HEK293T (cell line): Measurements from ENCODE around the gene PARK7.

Experiments
- ARNT ChIP-seq: fragments of 450-650 bp; IDR thresholded peaks from 2 replicates; pipeline ENCODE4 v1.6.1; 2017; ENCODE audit warnings: mild to moderate bottlenecking
- BHLHE40 ChIP-seq: fragments of 450-650 bp; IDR thresholded peaks from 2 replicates; pipeline ENCODE4 v1.6.1; 2016; ENCODE audit warnings: mild to moderate bottlenecking, moderate library complexity, borderline replicate concordance
- CTBP1 ChIP-seq: fragments of 450-650 bp; IDR thresholded peaks from 2 replicates; pipeline ENCODE4 v1.6.1; 2016; ENCODE audit warnings: borderline replicate concordance
- ELF4 ChIP-seq: fragments of 450-650 bp; IDR thresholded peaks from 2 replicates; pipeline ENCODE4 v1.6.1; 2017; ENCODE audit warnings: antibody characterized with exemption
- FOXM1 ChIP-seq: fragments of 450-650 bp; IDR thresholded peaks from 2 replicates; pipeline ENCODE4 v1.6.1; 2017; ENCODE audit warnings: mild to moderate bottlenecking, borderline replicate concordance
- LEF1 ChIP-seq: fragments of 450-650 bp; IDR thresholded peaks from 2 replicates; pipeline ENCODE4 v1.6.1; 2017; ENCODE audit warnings: mild to moderate bottlenecking, borderline replicate concordance
- NFRKB ChIP-seq: fragments of 450-650 bp; IDR thresholded peaks from 2 replicates; pipeline ENCODE4 v1.6.1; 2016; ENCODE audit warnings: mild to moderate bottlenecking, moderate library complexity
- SP1 ChIP-seq: fragments of 450-650 bp; IDR thresholded peaks from 2 replicates; pipeline ENCODE4 v1.6.1; 2017
- SUZ12 ChIP-seq: fragments of 450-650 bp; IDR thresholded peaks from 2 replicates; pipeline ENCODE4 v1.6.1; 2016; ENCODE audit warnings: mild to moderate bottlenecking
- TARDBP ChIP-seq: fragments of 450-650 bp; IDR thresholded peaks from 2 replicates; pipeline ENCODE4 v1.6.1; 2016
- TF ChIP-seq, protein P1 (sequence below): fragments of 450-650 bp; IDR thresholded peaks from 2 replicates; pipeline ENCODE4 v1.6.1; 2016

GRCh38 chr1:7995437-7995836 is 33.9 kb downstream of the PARK7 start:
- TF ChIP-seq, protein P1, sequence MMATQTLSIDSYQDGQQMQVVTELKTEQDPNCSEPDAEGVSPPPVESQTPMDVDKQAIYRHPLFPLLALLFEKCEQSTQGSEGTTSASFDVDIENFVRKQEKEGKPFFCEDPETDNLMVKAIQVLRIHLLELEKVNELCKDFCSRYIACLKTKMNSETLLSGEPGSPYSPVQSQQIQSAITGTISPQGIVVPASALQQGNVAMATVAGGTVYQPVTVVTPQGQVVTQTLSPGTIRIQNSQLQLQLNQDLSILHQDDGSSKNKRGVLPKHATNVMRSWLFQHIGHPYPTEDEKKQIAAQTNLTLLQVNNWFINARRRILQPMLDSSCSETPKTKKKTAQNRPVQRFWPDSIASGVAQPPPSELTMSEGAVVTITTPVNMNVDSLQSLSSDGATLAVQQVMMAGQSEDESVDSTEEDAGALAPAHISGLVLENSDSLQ, result no peak
- TF ChIP-seq FOXM1 (no peak), SUZ12 (no peak), SP1 (no peak), ELF4 (no peak), BHLHE40 (no peak), LEF1 (no peak), TARDBP (no peak), ARNT (no peak), CTBP1 (no peak), NFRKB (no peak)
